HFF-Myc (cell line): ENCODE data around the gene DHRS3.
"Not testable (repeated sequence)": the region's sequence is repeated elsewhere in the genome, so short reads cannot be mapped to it uniquely, and the experiment has no call there.

Experiments
- DNase-seq: peaks from one replicate; pipeline ENCODE4 v3.0.0-alpha.2; 2011; ENCODE audit warnings: low read depth; ENCODE audit errors: extremely low read depth
- H3K4me3 ChIP-seq: replicated peaks from 2 replicates; pipeline ENCODE4 v1.5.1; 2011; ENCODE audit warnings: low read depth, mild to moderate bottlenecking, control low read depth, low read length
- CTCF ChIP-seq: IDR thresholded peaks from 2 replicates; pipeline ENCODE4 v1.5.1; 2012; ENCODE audit warnings: mild to moderate bottlenecking, low read depth, low read length, control low read depth; ENCODE audit errors: missing control alignments

The DHRS3 gene

GRCh38 chr1:12617901-12618660 lies at the start of gene DHRS3:
DHRS3 (minus strand) TSS chr1:12618210; CDS start chr1:12617348, 862 bp downstream.
- TF ChIP-seq CTCF, result no peak
- no peak for DNase-seq
- peak within 1 kb of the TSS; percentile 54 for H3K4me3 ChIP-seq

- no peak for DNase-seq
- H3K4me3 ChIP-seq, result no peak overlapping the region
- no peak for TF ChIP-seq CTCF
Observed at GRCh38 chr1:12666141-12666735, 48.2 kb upstream of the DHRS3 start.

GRCh38 chr1:12665511-12665910 lies 47.5 kb upstream of the DHRS3 start:
- DNase-seq, result no peak
- no peak overlapping the region for H3K4me3 ChIP-seq
- no peak for TF ChIP-seq CTCF

- no peak overlapping the region for H3K4me3 ChIP-seq
- DNase-seq, result no peak
- no peak for TF ChIP-seq CTCF
Observed at GRCh38 chr1:12662556-12662955, 44.5 kb upstream of the DHRS3 start.

GRCh38 chr1:12661606-12662219 lies 43.7 kb upstream of the DHRS3 start:
- DNase-seq, result no peak
- TF ChIP-seq CTCF, result no peak
- H3K4me3 ChIP-seq, result no peak overlapping the region

- TF ChIP-seq CTCF, result peak; percentile 92
- no peak overlapping the region for H3K4me3 ChIP-seq
- peak; percentile 64 for DNase-seq
Observed at GRCh38 chr1:12658531-12659453, 40.8 kb upstream of the DHRS3 start.

- not testable (repeated sequence) for H3K4me3 ChIP-seq, DNase-seq
Observed at GRCh38 chr1:12657885-12658512, 40.0 kb upstream of the DHRS3 start.
